22Rv1 (cell line): ENCODE data around the gene OXNAD1.

Source experiments
- CTCF ChIP-seq: fragments of 450-650 bp; IDR thresholded peaks from 2 replicates; pipeline ENCODE4 v1.5.1; 2017; ENCODE audit warnings: mild to moderate bottlenecking
- ZFX ChIP-seq: fragments of 450-650 bp; IDR thresholded peaks from 2 replicates; pipeline ENCODE4 v1.6.1; 2017; ENCODE audit warnings: antibody characterized with exemption, borderline replicate concordance

- TF ChIP-seq CTCF (no peak), ZFX (no peak)
Observed at GRCh38 chr3:16338999-16339398, 74.0 kb downstream of the OXNAD1 start.
